Measurements from ENCODE around the gene KCNMB2. TPM values are rescaled to one million over a fixed set of nuclear protein-coding genes. Genes with fewer than 3 reads are reported as not detected.

The KCNMB2 gene
- polyA plus RNA-seq, 1 of the 3 experiments (the other 2 are of a cell fraction), result not detected

- no peak overlapping the region for H3K4me3 ChIP-seq (ENCODE audit: low read depth in 2 of 2, low read length in 1 of 2)
- no peaks in the 10 kb centered on the region for H3K36me3 ChIP-seq (replicated peaks in 1 of 2; ENCODE audit: control insufficient read depth in 1 of 2, insufficient read depth in 2 of 2, low read length in 1 of 2)
- H3K9ac ChIP-seq, result no peak overlapping the region
- H3K9me2 ChIP-seq, result no peaks in the 10 kb centered on the region
- H3K27me3 ChIP-seq (ENCODE audit: insufficient read depth), result no peaks in the 10 kb centered on the region
- H3K4me1 ChIP-seq (ENCODE audit: control insufficient read depth in 1 of 2, insufficient read depth in 2 of 2, low read depth in 1 of 2, low read length in 1 of 2), result no peaks in the 10 kb centered on the region; a peak in 1 of 4 replicates
- DNase-seq, result no peak
- no peaks in the 10 kb centered on the region for H3F3A ChIP-seq (replicated peaks; ENCODE audit: insufficient read depth)
- no peaks in the 10 kb centered on the region for H3K9me3 ChIP-seq
- no peak overlapping the region for H3K27ac ChIP-seq (ENCODE audit: low read depth in 2 of 2, low read length in 1 of 2)
- TF ChIP-seq GABPA (IDR thresholded peaks at IDR 0.05; ENCODE audit: low read depth) (no peak), MEF2A (IDR thresholded peaks at IDR 0.05; ENCODE audit: borderline replicate concordance, low read depth) (no peak), PBX3 (IDR thresholded peaks at IDR 0.05) (no peak), EP300 (IDR thresholded peaks at IDR 0.05; ENCODE audit: borderline replicate concordance in 1 of 2, low read depth in 1 of 2, low read length in 1 of 2) (no peak), FOSL2 (IDR thresholded peaks at IDR 0.05; ENCODE audit: borderline replicate concordance, low read depth) (no peak), ELF1 (IDR thresholded peaks at IDR 0.05) (no peak), TCF12 (IDR thresholded peaks at IDR 0.05) (no peak), NFIC (IDR thresholded peaks at IDR 0.05; ENCODE audit: borderline replicate concordance) (no peak), TAF1 (IDR thresholded peaks at IDR 0.05; ENCODE audit: borderline replicate concordance, low read depth, low read length) (no peak), FOXM1 (IDR thresholded peaks at IDR 0.05; ENCODE audit: low read depth) (no peak), NRF1 (IDR thresholded peaks at IDR 0.05; ENCODE audit: low read depth, low read length) (no peak), REST (IDR thresholded peaks at IDR 0.05; ENCODE audit: low read depth, low read length) (no peak), RXRA (IDR thresholded peaks at IDR 0.05; ENCODE audit: borderline replicate concordance, low read depth) (no peak), GATA2 (CRISPR knock-in tag; IDR thresholded peaks at IDR 0.05) (no peak), RAD21 (IDR thresholded peaks at IDR 0.05; ENCODE audit: low read length) (no peak), EZH2phosphoT487 (IDR thresholded peaks at IDR 0.05; ENCODE audit: borderline replicate concordance, low read depth) (no peak), FOXJ3 (CRISPR knock-in tag; IDR thresholded peaks at IDR 0.05) (no peak)
- TF ChIP-seq, protein P1, sequence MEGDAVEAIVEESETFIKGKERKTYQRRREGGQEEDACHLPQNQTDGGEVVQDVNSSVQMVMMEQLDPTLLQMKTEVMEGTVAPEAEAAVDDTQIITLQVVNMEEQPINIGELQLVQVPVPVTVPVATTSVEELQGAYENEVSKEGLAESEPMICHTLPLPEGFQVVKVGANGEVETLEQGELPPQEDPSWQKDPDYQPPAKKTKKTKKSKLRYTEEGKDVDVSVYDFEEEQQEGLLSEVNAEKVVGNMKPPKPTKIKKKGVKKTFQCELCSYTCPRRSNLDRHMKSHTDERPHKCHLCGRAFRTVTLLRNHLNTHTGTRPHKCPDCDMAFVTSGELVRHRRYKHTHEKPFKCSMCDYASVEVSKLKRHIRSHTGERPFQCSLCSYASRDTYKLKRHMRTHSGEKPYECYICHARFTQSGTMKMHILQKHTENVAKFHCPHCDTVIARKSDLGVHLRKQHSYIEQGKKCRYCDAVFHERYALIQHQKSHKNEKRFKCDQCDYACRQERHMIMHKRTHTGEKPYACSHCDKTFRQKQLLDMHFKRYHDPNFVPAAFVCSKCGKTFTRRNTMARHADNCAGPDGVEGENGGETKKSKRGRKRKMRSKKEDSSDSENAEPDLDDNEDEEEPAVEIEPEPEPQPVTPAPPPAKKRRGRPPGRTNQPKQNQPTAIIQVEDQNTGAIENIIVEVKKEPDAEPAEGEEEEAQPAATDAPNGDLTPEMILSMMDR (IDR thresholded peaks at IDR 0.05), result no peak
- TF ChIP-seq, protein P2, sequence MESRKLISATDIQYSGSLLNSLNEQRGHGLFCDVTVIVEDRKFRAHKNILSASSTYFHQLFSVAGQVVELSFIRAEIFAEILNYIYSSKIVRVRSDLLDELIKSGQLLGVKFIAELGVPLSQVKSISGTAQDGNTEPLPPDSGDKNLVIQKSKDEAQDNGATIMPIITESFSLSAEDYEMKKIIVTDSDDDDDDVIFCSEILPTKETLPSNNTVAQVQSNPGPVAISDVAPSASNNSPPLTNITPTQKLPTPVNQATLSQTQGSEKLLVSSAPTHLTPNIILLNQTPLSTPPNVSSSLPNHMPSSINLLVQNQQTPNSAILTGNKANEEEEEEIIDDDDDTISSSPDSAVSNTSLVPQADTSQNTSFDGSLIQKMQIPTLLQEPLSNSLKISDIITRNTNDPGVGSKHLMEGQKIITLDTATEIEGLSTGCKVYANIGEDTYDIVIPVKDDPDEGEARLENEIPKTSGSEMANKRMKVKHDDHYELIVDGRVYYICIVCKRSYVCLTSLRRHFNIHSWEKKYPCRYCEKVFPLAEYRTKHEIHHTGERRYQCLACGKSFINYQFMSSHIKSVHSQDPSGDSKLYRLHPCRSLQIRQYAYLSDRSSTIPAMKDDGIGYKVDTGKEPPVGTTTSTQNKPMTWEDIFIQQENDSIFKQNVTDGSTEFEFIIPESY (IDR thresholded peaks at IDR 0.05; ENCODE audit: borderline replicate concordance, low read depth), result no peak
- H2AFZ ChIP-seq (ENCODE audit: low read depth), result no peak overlapping the region
- POLR2A ChIA-PET, result no interaction called here
- no peaks in the 10 kb centered on the region for H3K79me2 ChIP-seq (ENCODE audit: insufficient read depth)
- no peak overlapping the region for H3K4me2 ChIP-seq
- 78% methylated on average over 1 of the region's 1 CpG for WGBS (ENCODE audit: low lambda C conversion rate)
- CTCF ChIA-PET, result no interaction called here
- H4K20me1 ChIP-seq (ENCODE audit: insufficient read depth), result no peaks in the 10 kb centered on the region
Observed at GRCh38 chr3:178823150-178823549, 286.9 kb downstream of the KCNMB2 start.

Data from SK-N-SH (cell line).